H9 (cell line): ENCODE results near the gene ADI1. TPM values are rescaled to one million over a fixed set of nuclear protein-coding genes. Genes with fewer than 3 reads are reported as not detected.
"Not testable (repeated sequence)": the region's sequence is repeated elsewhere in the genome, so short reads cannot be mapped to it uniquely, and the experiment has no call there.

Experiments
- DNase-seq: peaks from one replicate; pipeline ENCODE4 v3.0.0-alpha.2; 2017
- H2AFZ ChIP-seq: one replicate; pipeline ENCODE4 v1.6.1; 2013; ENCODE audit warnings: mild to moderate bottlenecking, low read length, control low read depth, moderate library complexity
- H2AK5ac ChIP-seq: 2 replicates; pipeline ENCODE4 v1.6.1; 2013; ENCODE audit warnings: low read length, control low read depth, mixed read lengths; ENCODE audit not compliant: insufficient read length
- H2BK120ac ChIP-seq: one replicate; pipeline ENCODE4 v1.6.1; 2013; ENCODE audit warnings: low read depth, mild to moderate bottlenecking, low read length, control low read depth, inconsistent platforms; ENCODE audit not compliant: poor library complexity, severe bottlenecking
- H2BK12ac ChIP-seq: 2 replicates; pipeline ENCODE4 v1.6.1; 2013; ENCODE audit warnings: low read length, control low read depth, mixed read lengths, low read depth; ENCODE audit not compliant: insufficient read length
- H2BK15ac ChIP-seq: 2 replicates; pipeline ENCODE4 v1.6.1; 2013; ENCODE audit warnings: low read depth, low read length, control low read depth
- H2BK20ac ChIP-seq: one replicate; pipeline ENCODE4 v1.6.1; 2013; ENCODE audit warnings: low read depth, mild to moderate bottlenecking, low read length, control low read depth, inconsistent platforms; ENCODE audit not compliant: poor library complexity, severe bottlenecking
- H2BK5ac ChIP-seq: 2 replicates; pipeline ENCODE4 v1.6.1; 2013; ENCODE audit warnings: low read length, control low read depth, mixed read lengths; ENCODE audit not compliant: insufficient read length
- H3K14ac ChIP-seq: 2 replicates; pipeline ENCODE4 v1.6.1; 2013; ENCODE audit warnings: low read length, control low read depth; ENCODE audit not compliant: insufficient read depth
- H3K18ac ChIP-seq: 2 replicates; pipeline ENCODE4 v1.6.1; 2013; ENCODE audit warnings: low read depth, mild to moderate bottlenecking, mixed read lengths, low read length, control low read depth; ENCODE audit not compliant: insufficient read length
- H3K23ac ChIP-seq: 2 replicates; pipeline ENCODE4 v1.6.1; 2013; ENCODE audit warnings: low read length, control low read depth, mixed read lengths, low read depth; ENCODE audit not compliant: insufficient read length
- H3K23me2 ChIP-seq: 2 replicates; pipeline ENCODE4 v1.6.1; 2013; ENCODE audit warnings: low read depth, mild to moderate bottlenecking, mixed read lengths, low read length, control low read depth; ENCODE audit not compliant: insufficient read length, poor library complexity, severe bottlenecking
- H3K27ac ChIP-seq: 2 replicates; pipeline ENCODE4 v1.5.1; 2013; ENCODE audit warnings: low read length, control low read depth, mixed read lengths, low read depth; ENCODE audit not compliant: insufficient read length
- H3K27me3 ChIP-seq: 2 replicates; pipeline ENCODE4 v1.6.1; 2013; ENCODE audit warnings: low read length, control low read depth, inconsistent platforms; ENCODE audit not compliant: insufficient read depth
- H3K4ac ChIP-seq: 2 replicates; pipeline ENCODE4 v1.6.1; 2013; ENCODE audit warnings: low read depth, mild to moderate bottlenecking, control low read depth, inconsistent platforms, low read length, moderate library complexity
- H3K4me1 ChIP-seq: 2 replicates; pipeline ENCODE4 v1.6.1; 2013; ENCODE audit warnings: low read length, control low read depth, inconsistent platforms; ENCODE audit not compliant: insufficient read depth
- H3K4me2 ChIP-seq: 2 replicates; pipeline ENCODE4 v1.6.1; 2013; ENCODE audit warnings: low read length, control low read depth, mixed read lengths; ENCODE audit not compliant: insufficient read length, insufficient read depth
- H3K56ac ChIP-seq: 2 replicates; pipeline ENCODE4 v1.6.1; 2013; ENCODE audit warnings: low read depth, mild to moderate bottlenecking, mixed read lengths, low read length, control low read depth; ENCODE audit not compliant: insufficient read length
- H3K79me1 ChIP-seq: 2 replicates; pipeline ENCODE4 v1.6.1; 2013; ENCODE audit warnings: low read depth, mild to moderate bottlenecking, moderate library complexity, low read length, control low read depth, inconsistent platforms; ENCODE audit not compliant: insufficient read depth, poor library complexity, severe bottlenecking
- H3K79me2 ChIP-seq: 2 replicates; pipeline ENCODE4 v1.6.1; 2013; ENCODE audit warnings: low read length, control low read depth, inconsistent platforms; ENCODE audit not compliant: insufficient read depth
- H3K9ac ChIP-seq: 2 replicates; pipeline ENCODE4 v1.6.1; 2013; ENCODE audit warnings: low read length, control low read depth, mixed read lengths; ENCODE audit not compliant: insufficient read length; ENCODE audit errors: extremely low read depth
- H3K9me3 ChIP-seq: one replicate; pipeline ENCODE4 v1.6.1; 2013; ENCODE audit warnings: low read depth, low read length, inconsistent platforms; ENCODE audit not compliant: control insufficient read depth
- H3T11ph ChIP-seq: one replicate; pipeline ENCODE4 v1.6.1; 2013; ENCODE audit warnings: mild to moderate bottlenecking, low read length, control low read depth, inconsistent platforms
- H4K20me1 ChIP-seq: one replicate; pipeline ENCODE4 v1.6.1; 2013; ENCODE audit not compliant: control insufficient read depth, insufficient read length, insufficient read depth
- H4K5ac ChIP-seq: 2 replicates; pipeline ENCODE4 v1.6.1; 2013; ENCODE audit warnings: low read depth, mild to moderate bottlenecking, mixed read lengths, low read length, control low read depth; ENCODE audit not compliant: insufficient read length
- H4K8ac ChIP-seq: replicated peaks from 2 replicates; pipeline ENCODE4 v1.6.1; 2013; ENCODE audit warnings: low read length, control low read depth, mixed read lengths, low read depth; ENCODE audit not compliant: insufficient read length
- H4K91ac ChIP-seq: 2 replicates; pipeline ENCODE4 v1.6.1; 2013; ENCODE audit warnings: low read depth, mild to moderate bottlenecking, moderate library complexity, mixed read lengths, low read length, control low read depth; ENCODE audit not compliant: insufficient read length
- H3K27ac Mint-ChIP-seq, 3 experiments: 2 replicates in 2 of 3; 3 replicates in 1 of 3; pipeline ENCODE4 v1.8.0; 2020 to 2021; ENCODE audit warnings: mixed read lengths in 3 of 3, mild to moderate bottlenecking in 1 of 3, moderate library complexity in 1 of 3
- H3K27me3 Mint-ChIP-seq: 2 replicates; pipeline ENCODE4 v1.8.0; 2021; ENCODE audit warnings: low read depth, mild to moderate bottlenecking, moderate library complexity, mixed read lengths
- H3K36me3 Mint-ChIP-seq, 3 experiments: 2 replicates in 2 of 3; 3 replicates in 1 of 3; pipeline ENCODE4 v1.8.0; 2020 to 2021; ENCODE audit warnings: low read depth in 3 of 3, mixed read lengths in 3 of 3; ENCODE audit not compliant: insufficient read depth in 1 of 3
- H3K4me1 Mint-ChIP-seq, 2 experiments: 2 replicates each; pipeline ENCODE4 v1.8.0; 2020; ENCODE audit warnings: mixed read lengths in 2 of 2
- H3K4me3 Mint-ChIP-seq, 2 experiments: 2 replicates in 1 of 2; 3 replicates in 1 of 2; pipeline ENCODE4 v1.8.0; 2020 to 2021; ENCODE audit warnings: mild to moderate bottlenecking in 2 of 2, mixed read lengths in 2 of 2, moderate library complexity in 1 of 2
- H3K9me3 Mint-ChIP-seq, 2 experiments: 2 replicates in 1 of 2; 3 replicates in 1 of 2; pipeline ENCODE4 v1.8.0; 2020; ENCODE audit warnings: mild to moderate bottlenecking in 2 of 2, mixed read lengths in 2 of 2, moderate library complexity in 1 of 2
- WGBS: extraction: QIAGEN DNeasy Blood & Tissue Kit; methylation state at CpG from one replicate; pipeline ENCODE4 v1.1.7; 2013; ENCODE audit warnings: missing lambda C conversion rate, low lambda C conversion rate, mixed read lengths; ENCODE audit not compliant: insufficient read length; ENCODE audit errors: extremely low coverage; 5-methylcytosine and 5-hydroxymethylcytosine counted together
- total RNA-seq: library from RNA; stranded (reverse); gene quantifications from 2 replicates; pipeline ENCODE4 v1.2.1, GENCODE V29; 2021
- TF ChIP-seq, protein P1 (sequence below): fragments of 200-600 bp; sonication (generic); conservative IDR thresholded peaks from 3 replicates; pipeline ENCODE4 v1.8.0; 2021; ENCODE audit warnings: antibody characterized with exemption, mild to moderate bottlenecking

Gene ADI1
- total RNA-seq, 1 experiment from 2014 or later, result 23.4 TPM

- no peak overlapping the region; a peak in 1 of 7 replicates for H3K27ac Mint-ChIP-seq
- no peak overlapping the region for H3K9ac ChIP-seq
These were observed 20.4 kb downstream of the ADI1 start for GRCh38 chr2:3498783-3499394.

DNA sequence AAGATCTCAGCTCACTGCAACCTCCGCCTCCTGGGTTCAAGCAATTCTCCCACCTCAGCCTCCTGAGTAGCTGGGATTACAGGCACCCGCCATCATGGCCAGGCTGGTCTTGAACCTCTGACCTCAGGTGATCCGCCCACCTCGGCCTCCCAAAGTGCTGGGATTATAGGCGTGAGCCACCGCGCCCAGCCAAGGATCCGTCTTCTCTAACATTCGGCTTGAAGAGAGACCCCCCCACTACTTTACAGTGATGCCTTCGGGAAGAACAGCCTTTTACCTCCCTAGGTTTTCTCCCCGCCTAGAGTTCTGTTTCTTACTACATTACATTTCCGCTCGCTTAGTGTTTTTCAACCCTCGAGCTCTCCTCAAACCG lies 22.6 kb downstream of the ADI1 start:
- not testable (repeated sequence) for DNase-seq, H2AFZ ChIP-seq, H2BK120ac ChIP-seq, H2AK5ac ChIP-seq, H3K27me3 ChIP-seq, H3K4me1 ChIP-seq, H3K9me3 Mint-ChIP-seq, H4K91ac ChIP-seq, H3K4ac ChIP-seq, H3K79me2 ChIP-seq, H3T11ph ChIP-seq, H2BK20ac ChIP-seq, H3K18ac ChIP-seq, H3K4me3 Mint-ChIP-seq, H3K27me3 Mint-ChIP-seq, H3K23ac ChIP-seq, H2BK12ac ChIP-seq, H2BK5ac ChIP-seq, H3K23me2 ChIP-seq, H2BK15ac ChIP-seq, H3K14ac ChIP-seq, H3K27ac ChIP-seq, H4K8ac ChIP-seq, H3K9ac ChIP-seq, H3K9me3 ChIP-seq, H3K4me2 ChIP-seq, H4K20me1 ChIP-seq, H4K5ac ChIP-seq, H3K79me1 ChIP-seq, H3K56ac ChIP-seq
- Mint-ChIP-seq H3K27ac (peak overlapping the region in 2 of 3 experiments; percentile 28 to 55; a peak in 3 of 7 replicates), H3K4me1 (peaks cover 13 to 17% of the 10 kb centered on the region in 2 experiments), H3K36me3 (peaks cover 5 to 27% (median 8%) of the 10 kb centered on the region in 3 experiments; a peak in 6 of 7 replicates)
- WGBS, result no CpG with 5 or more reads among the region's 15 CpGs

More at GRCh38 chr2:3498783-3499394, 20.4 kb downstream of the ADI1 start:
- Histone ChIP-seq H4K8ac (no peak overlapping the region), H4K5ac (no peak overlapping the region), H3K14ac (no peak overlapping the region; the same call in 1 of the 2 replicates), H3K23ac (no peak overlapping the region), H3K23me2 (no peaks in the 10 kb centered on the region), H2AK5ac (no peak overlapping the region), H3K79me1 (no peaks in the 10 kb centered on the region), H2BK20ac (no peak overlapping the region), H3K56ac (no peak overlapping the region), H4K20me1 (no peaks in the 10 kb centered on the region), H3K4me2 (no peak overlapping the region), H3K18ac (no peak overlapping the region), H2BK5ac (no peak overlapping the region), H2AFZ (no peak overlapping the region), H3K79me2 (no peaks in the 10 kb centered on the region), H4K91ac (no peak overlapping the region), H2BK120ac (no peak overlapping the region), H3K4me1 (no peaks in the 10 kb centered on the region), H2BK15ac (no peak overlapping the region), H3K27ac (no peak overlapping the region), H3K9me3 (no peaks in the 10 kb centered on the region), H2BK12ac (no peak overlapping the region), H3K27me3 (no peaks in the 10 kb centered on the region), H3T11ph (no peak overlapping the region), H3K4ac (no peak overlapping the region)
- peaks cover 10 to 39% (median 14%) of the 10 kb centered on the region in 3 experiments for H3K36me3 Mint-ChIP-seq
- no peaks in the 10 kb centered on the region for H3K9me3 Mint-ChIP-seq
- TF ChIP-seq, protein P1, sequence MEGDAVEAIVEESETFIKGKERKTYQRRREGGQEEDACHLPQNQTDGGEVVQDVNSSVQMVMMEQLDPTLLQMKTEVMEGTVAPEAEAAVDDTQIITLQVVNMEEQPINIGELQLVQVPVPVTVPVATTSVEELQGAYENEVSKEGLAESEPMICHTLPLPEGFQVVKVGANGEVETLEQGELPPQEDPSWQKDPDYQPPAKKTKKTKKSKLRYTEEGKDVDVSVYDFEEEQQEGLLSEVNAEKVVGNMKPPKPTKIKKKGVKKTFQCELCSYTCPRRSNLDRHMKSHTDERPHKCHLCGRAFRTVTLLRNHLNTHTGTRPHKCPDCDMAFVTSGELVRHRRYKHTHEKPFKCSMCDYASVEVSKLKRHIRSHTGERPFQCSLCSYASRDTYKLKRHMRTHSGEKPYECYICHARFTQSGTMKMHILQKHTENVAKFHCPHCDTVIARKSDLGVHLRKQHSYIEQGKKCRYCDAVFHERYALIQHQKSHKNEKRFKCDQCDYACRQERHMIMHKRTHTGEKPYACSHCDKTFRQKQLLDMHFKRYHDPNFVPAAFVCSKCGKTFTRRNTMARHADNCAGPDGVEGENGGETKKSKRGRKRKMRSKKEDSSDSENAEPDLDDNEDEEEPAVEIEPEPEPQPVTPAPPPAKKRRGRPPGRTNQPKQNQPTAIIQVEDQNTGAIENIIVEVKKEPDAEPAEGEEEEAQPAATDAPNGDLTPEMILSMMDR, result no peak
- no peak overlapping the region for H3K4me3 Mint-ChIP-seq
- H3K4me1 Mint-ChIP-seq, result peaks cover 3 to 5% of the 10 kb centered on the region in 2 experiments; a peak in 3 of 4 replicates
- no CpG with 5 or more reads among the region's 18 CpGs for WGBS
- H3K27me3 Mint-ChIP-seq, result no peaks in the 10 kb centered on the region; the same call in 1 of the 2 replicates
- no peak for DNase-seq
